HepG2 (cell line): Measurements from ENCODE around the gene MYLK. TPM values are rescaled to one million over a fixed set of nuclear protein-coding genes. Genes with fewer than 3 reads are reported as not detected.

Experiments
- CEBPZ ChIP-seq: IDR thresholded peaks from 2 replicates; pipeline ENCODE4 v1.6.1; 2012; ENCODE audit warnings: low read length, improper control_type of control experiment
- CSRNP1 ChIP-seq: sonication (generic); formaldehyde crosslinking; IDR thresholded peaks from 2 replicates; pipeline ENCODE4 v1.8.1; 2023; ENCODE audit warnings: mild to moderate bottlenecking, missing genetic modification reagents
- FOXC1 ChIP-seq: sonication (generic); formaldehyde crosslinking; IDR thresholded peaks from 2 replicates; pipeline ENCODE4 v1.8.0; 2022; ENCODE audit warnings: mild to moderate bottlenecking, missing genetic modification reagents, borderline replicate concordance
- FOXM1 ChIP-seq: sonication (generic); formaldehyde crosslinking; IDR thresholded peaks from 2 replicates; pipeline ENCODE4 v1.5.0; 2020; ENCODE audit warnings: missing genetic modification reagents
- HIVEP1 ChIP-seq: sonication (generic); formaldehyde crosslinking; IDR thresholded peaks from 2 replicates; pipeline ENCODE4 v1.4.0; 2020; ENCODE audit warnings: mild to moderate bottlenecking, missing genetic modification reagents
- HMGXB4 ChIP-seq, 2 experiments: sonication (generic) in 1 of 2; formaldehyde crosslinking in 1 of 2; IDR thresholded peaks; 2 replicates each; pipeline versions ENCODE4 v1.4.0 to v1.6.1; 2018 to 2020; ENCODE audit warnings: missing genetic modification reagents in 2 of 2, borderline replicate concordance in 1 of 2, low read depth in 1 of 2, mild to moderate bottlenecking in 1 of 2, missing biosample characterization in 1 of 2
- LBX2 ChIP-seq: sonication (generic); formaldehyde crosslinking; IDR thresholded peaks from 2 replicates; pipeline ENCODE4 v1.5.0; 2020; ENCODE audit warnings: missing genetic modification reagents, mild to moderate bottlenecking, borderline replicate concordance
- NCOR1 ChIP-seq: fragments of 200-600 bp; sonication (generic); IDR thresholded peaks from 2 replicates; pipeline ENCODE4 v1.7.0; 2017; ENCODE audit warnings: antibody characterized with exemption, low read length, borderline replicate concordance
- SALL2 ChIP-seq: sonication (generic); formaldehyde crosslinking; IDR thresholded peaks from 2 replicates; pipeline ENCODE4 v1.8.1; 2023; ENCODE audit warnings: mild to moderate bottlenecking, missing genetic modification reagents, inconsistent platforms
- SRF ChIP-seq: IDR thresholded peaks from 2 replicates; pipeline ENCODE4 v1.6.1; 2011; ENCODE audit warnings: mild to moderate bottlenecking, low read depth, low read length, moderate library complexity
- TFE3 ChIP-seq: IDR thresholded peaks from 2 replicates; pipeline ENCODE4 v1.6.1; 2016
- ZFX ChIP-seq: sonication (generic); formaldehyde crosslinking; IDR thresholded peaks from 2 replicates; pipeline ENCODE4 v1.4.0; 2020; ENCODE audit warnings: mild to moderate bottlenecking, low read depth, missing genetic modification reagents, moderate library complexity
- ZMYM4 ChIP-seq: sonication (generic); formaldehyde crosslinking; IDR thresholded peaks from 2 replicates; pipeline ENCODE4 v1.8.1; 2023; ENCODE audit warnings: mild to moderate bottlenecking, missing genetic modification reagents
- ZNF12 ChIP-seq: sonication (generic); formaldehyde crosslinking; IDR thresholded peaks from 2 replicates; pipeline ENCODE4 v1.5.0; 2020; ENCODE audit warnings: missing genetic modification reagents
- ZNF263 ChIP-seq: sonication (generic); formaldehyde crosslinking; IDR thresholded peaks from 2 replicates; pipeline ENCODE4 v1.4.0; 2020; ENCODE audit warnings: missing genetic modification reagents
- ZNF292 ChIP-seq: sonication (generic); formaldehyde crosslinking; IDR thresholded peaks from 2 replicates; pipeline ENCODE4 v1.8.1; 2022; ENCODE audit warnings: mild to moderate bottlenecking, low read depth, missing genetic modification reagents, borderline replicate concordance
- ZNF431 ChIP-seq: sonication (generic); formaldehyde crosslinking; IDR thresholded peaks from 2 replicates; pipeline ENCODE4 v1.9.0; 2022; ENCODE audit warnings: missing genetic modification reagents, low read depth, mild to moderate bottlenecking, borderline replicate concordance
- ZNF709 ChIP-seq: sonication (generic); formaldehyde crosslinking; IDR thresholded peaks from 2 replicates; pipeline ENCODE4 v1.5.0; 2020; ENCODE audit warnings: mild to moderate bottlenecking, missing genetic modification reagents
- ZNF83 ChIP-seq: sonication (generic); formaldehyde crosslinking; IDR thresholded peaks from 2 replicates; pipeline ENCODE4 v1.4.0; 2020; ENCODE audit warnings: missing genetic modification reagents, mild to moderate bottlenecking, borderline replicate concordance
- ZSCAN29 ChIP-seq: sonication (generic); formaldehyde crosslinking; conservative IDR thresholded peaks from 2 replicates; pipeline ENCODE4 v1.4.0; 2020; ENCODE audit warnings: mild to moderate bottlenecking, missing genetic modification reagents
- polyA plus RNA-seq, 8 experiments: library from polyadenylated mRNA; depleted of rRNA in 3 of 8; stranded (reverse) in 7 of 8; unstranded in 1 of 8; fragments of >200 nt; fragmentation: Illumina TruSeq in 4 of 8; extraction: Trizol in 4 of 8; gene quantifications; 2 replicates each; pipeline versions ENCODE4 v1.2.1 to v1.2.3, GENCODE V29; 2011 to 2016; ENCODE audit warnings: low read depth in 4 of 8, missing spikeins in 1 of 8, mixed read lengths in 1 of 8; ENCODE audit not compliant: insufficient read depth in 1 of 8
- total RNA-seq, 5 experiments: library from RNA; depleted of rRNA; stranded (reverse); fragments of >200 nt; fragmentation: Illumina TruSeq; extraction: Trizol; gene quantifications; 2 replicates each; pipeline ENCODE4 v1.2.3, GENCODE V29; 2016; ENCODE audit warnings: low read depth in 1 of 5

Gene MYLK
- total and polyA plus RNA-seq, 2 of the 13 experiments (the other 11 are each of a cell fraction or from before 2014, with no cell fraction given) = 10.6 to 34.9 TPM

- TF ChIP-seq TFE3 (CRISPR knock-in tag) (no peak), ZNF263 (CRISPR knock-in tag) (peak; percentile 94), FOXC1 (CRISPR knock-in tag) (peak; percentile 34; the same call in 1 of the 2 replicates), CEBPZ (no peak), ZMYM4 (CRISPR knock-in tag) (peak; percentile 75), HIVEP1 (CRISPR knock-in tag) (0 out of 2 replicates have a peak, but pooled peaks have one; percentile 50), ZNF709 (no peak), ZNF431 (CRISPR knock-in tag) (no peak; the same call in 1 of the 2 replicates), FOXM1 (no peak), ZNF12 (CRISPR knock-in tag) (0 out of 2 replicates have a peak, but pooled peaks have one; percentile 13), ZSCAN29 (CRISPR knock-in tag) (no peak), ZNF292 (CRISPR knock-in tag) (peak; percentile 68; the same call in 1 of the 2 replicates), SRF (no peak), NCOR1 (peak; percentile 54; the same call in 1 of the 2 replicates), SALL2 (0 out of 2 replicates have a peak, but pooled peaks have one; percentile 35), ZNF83 (CRISPR knock-in tag) (no peak), ZFX (CRISPR knock-in tag) (peak; percentile 36; the same call in 1 of the 2 replicates), LBX2 (CRISPR knock-in tag) (no peak), HMGXB4 (CRISPR knock-in tag; IDR thresholded peaks at IDR 0.05; ENCODE audit: borderline replicate concordance in 1 of 2, low read depth in 1 of 2) (0 out of 4 replicates have a peak, but pooled peaks of 1 of the 2 experiments have one; percentile 53), CSRNP1 (no peak)
Observed at GRCh38 chr3:123807820-123808219, 76.3 kb downstream of the MYLK start (continued).
